ENCODE results near the gene PLPP7.

Gene PLPP7

GRCh38 chr9:131306397-131307004, 17.0 kb downstream of the PLPP7 start:
- no peaks in the 10 kb centered on the region for H3K9me3 ChIP-seq
- no peaks in the 10 kb centered on the region for H3K36me3 ChIP-seq
- H3K4me1 ChIP-seq (ENCODE audit: control insufficient read depth in 1 of 2, insufficient read depth in 1 of 2, low read depth in 1 of 2, low read length in 1 of 2): peaks cover 0 to 6% of the 10 kb centered on the region in 2 experiments
- peaks cover 10% of the 10 kb centered on the region for H3K27me3 ChIP-seq
- no peak overlapping the region for H3K27ac ChIP-seq
- H3K4me3 ChIP-seq (ENCODE audit: low read depth in 1 of 2, low read length in 1 of 2): no peak overlapping the region
- no peak for TF ChIP-seq CTCF (IDR thresholded peaks at IDR 0.05)

- no peak for TF ChIP-seq CTCF (IDR thresholded peaks at IDR 0.05)
- H3K27ac ChIP-seq: no peak overlapping the region
- H3K4me3 ChIP-seq (ENCODE audit: low read depth in 1 of 2, low read length in 1 of 2): no peak overlapping the region
- H3K27me3 ChIP-seq: peaks cover 10% of the 10 kb centered on the region
- H3K9me3 ChIP-seq: no peaks in the 10 kb centered on the region
- peaks cover 0 to 6% of the 10 kb centered on the region in 2 experiments for H3K4me1 ChIP-seq (ENCODE audit: control insufficient read depth in 1 of 2, insufficient read depth in 1 of 2, low read depth in 1 of 2, low read length in 1 of 2)
- H3K36me3 ChIP-seq: no peaks in the 10 kb centered on the region
Measured at GRCh38 chr9:131307974-131308373, 18.5 kb downstream of the PLPP7 start.

GRCh38 chr9:131308452-131308851, 18.9 kb downstream of the PLPP7 start:
- Histone ChIP-seq H3K27me3 (peaks cover 10% of the 10 kb centered on the region), H3K36me3 (no peaks in the 10 kb centered on the region)

GRCh38 chr9:131308906-131309529, 19.5 kb downstream of the PLPP7 start:
- Histone ChIP-seq H3K4me1 (ENCODE audit: control insufficient read depth in 1 of 2, insufficient read depth in 1 of 2, low read depth in 1 of 2, low read length in 1 of 2) (peaks cover 0 to 6% of the 10 kb centered on the region in 2 experiments), H3K4me3 (ENCODE audit: low read depth in 1 of 2, low read length in 1 of 2) (no peak overlapping the region), H3K9me3 (no peaks in the 10 kb centered on the region), H3K36me3 (no peaks in the 10 kb centered on the region), H3K27ac (no peak overlapping the region), H3K27me3 (peaks cover 10% of the 10 kb centered on the region)
- TF ChIP-seq CTCF (IDR thresholded peaks at IDR 0.05): no peak

More at GRCh38 chr9:131308452-131308851, 18.9 kb downstream of the PLPP7 start:
- H3K9me3 ChIP-seq: no peaks in the 10 kb centered on the region
- no peak overlapping the region for H3K27ac ChIP-seq
- no peak overlapping the region for H3K4me3 ChIP-seq (ENCODE audit: low read depth in 1 of 2, low read length in 1 of 2)
- H3K4me1 ChIP-seq (ENCODE audit: control insufficient read depth in 1 of 2, insufficient read depth in 1 of 2, low read depth in 1 of 2, low read length in 1 of 2): peaks cover 0 to 6% of the 10 kb centered on the region in 2 experiments
- no peak for TF ChIP-seq CTCF (IDR thresholded peaks at IDR 0.05)

- peaks cover 0 to 6% of the 10 kb centered on the region in 2 experiments for H3K4me1 ChIP-seq (ENCODE audit: control insufficient read depth in 1 of 2, insufficient read depth in 1 of 2, low read depth in 1 of 2, low read length in 1 of 2)
- no peaks in the 10 kb centered on the region for H3K9me3 ChIP-seq
- no peak overlapping the region for H3K4me3 ChIP-seq (ENCODE audit: low read depth in 1 of 2, low read length in 1 of 2)
- no peak for TF ChIP-seq CTCF (IDR thresholded peaks at IDR 0.05)
- H3K27me3 ChIP-seq: peaks cover 10% of the 10 kb centered on the region
- no peaks in the 10 kb centered on the region for H3K36me3 ChIP-seq
- no peak overlapping the region for H3K27ac ChIP-seq
Measured at GRCh38 chr9:131309530-131310276, 20.2 kb downstream of the PLPP7 start.

Measured in neutrophil (primary cell).